Ovary (tissue), 3 donors: Measurements from ENCODE around the gene GNG2.

ENCODE experiments used
- CTCF ChIP-seq, 3 donors: fragments of 450-650 bp in 2 of 3; fragments of 200-600 bp in 1 of 3; IDR thresholded peaks; one replicate each; pipeline versions ENCODE4 v1.5.1 to v1.8.0; 2016 to 2022; ENCODE audit warnings: antibody characterized with exemption in 3 of 3, mild to moderate bottlenecking in 1 of 3
- EP300 ChIP-seq: sonication (generic); formaldehyde crosslinking; IDR thresholded peaks from one replicate; pipeline ENCODE4 v1.6.1; 2017; ENCODE audit warnings: antibody characterized with exemption
- POLR2A ChIP-seq: fragments of 450-650 bp; IDR thresholded peaks from one replicate; pipeline ENCODE4 v1.6.1; 2017; ENCODE audit warnings: antibody characterized with exemption, mild to moderate bottlenecking, moderate library complexity
- donor health status: DM: no; HTN: no; CAD: no.

- TF ChIP-seq CTCF (IDR thresholded peaks at IDR 0.05) = no peak
- no peak for TF ChIP-seq EP300
- no peak for TF ChIP-seq POLR2A
These were observed 3.6 kb upstream of the GNG2 start for GRCh38 chr14:51856792-51857296.
